Astrocyte (in vitro differentiated cells and primary cell): ENCODE results near the gene MED13L. TPM values are rescaled to one million over a fixed set of nuclear protein-coding genes. Genes with fewer than 3 reads are reported as not detected.

ENCODE experiments used
- DNase-seq: peaks from one replicate; pipeline ENCODE4 v3.0.0-alpha.2; 2010; ENCODE audit warnings: low read depth
- FAIRE-seq: peaks from 2 replicates; lab custom pipeline; 2011; peaks lifted over from hg19 to GRCh38; lab: Jason Lieb, UNC
- H2AFZ ChIP-seq: 2 replicates; pipeline ENCODE4 v1.6.0; 2012; ENCODE audit warnings: low read depth, low read length, inconsistent platforms
- H3K27ac ChIP-seq: 2 replicates; pipeline ENCODE4 v1.5.1; 2011; ENCODE audit warnings: low read depth, low read length, inconsistent platforms
- H3K27me3 ChIP-seq: 2 replicates; pipeline ENCODE4 v1.6.0; 2011; ENCODE audit warnings: low read length, inconsistent platforms; ENCODE audit not compliant: insufficient read depth
- H3K36me3 ChIP-seq: 2 replicates; pipeline ENCODE4 v1.5.1; 2011; ENCODE audit warnings: low read length, inconsistent platforms; ENCODE audit not compliant: insufficient read depth
- H3K4me1 ChIP-seq: 2 replicates; pipeline ENCODE4 v1.5.1; 2011; ENCODE audit warnings: low read length, inconsistent platforms; ENCODE audit not compliant: insufficient read depth
- H3K4me2 ChIP-seq: 2 replicates; pipeline ENCODE4 v1.6.0; 2012; ENCODE audit warnings: low read length, inconsistent platforms
- H3K4me3 ChIP-seq: 2 replicates; pipeline ENCODE4 v1.5.1; 2011; ENCODE audit warnings: low read depth, mild to moderate bottlenecking, low read length, inconsistent platforms; ENCODE audit not compliant: insufficient read depth
- H3K79me2 ChIP-seq: 2 replicates; pipeline ENCODE4 v1.6.0; 2012; ENCODE audit warnings: mild to moderate bottlenecking, low read length, inconsistent platforms; ENCODE audit not compliant: insufficient read depth
- H3K9ac ChIP-seq: 2 replicates; pipeline ENCODE4 v1.6.0; 2012; ENCODE audit warnings: mild to moderate bottlenecking, low read length, inconsistent platforms
- H3K9me3 ChIP-seq: 2 replicates; pipeline ENCODE4 v1.5.1; 2012; ENCODE audit warnings: low read depth, mild to moderate bottlenecking, low read length, inconsistent platforms; ENCODE audit not compliant: insufficient read depth
- H4K20me1 ChIP-seq: 2 replicates; pipeline ENCODE4 v1.6.0; 2012; ENCODE audit warnings: low read length, inconsistent platforms; ENCODE audit not compliant: insufficient read depth
- H3K27ac Mint-ChIP-seq: one replicate; pipeline ENCODE4 v1.8.0; 2021; ENCODE audit warnings: mild to moderate bottlenecking, mixed read lengths; ENCODE audit not compliant: unreplicated experiment
- H3K27me3 Mint-ChIP-seq: one replicate; pipeline ENCODE4 v1.8.0; 2021; ENCODE audit warnings: low read depth, mixed read lengths; ENCODE audit not compliant: unreplicated experiment
- H3K36me3 Mint-ChIP-seq: one replicate; pipeline ENCODE4 v1.8.0; 2021; ENCODE audit warnings: low read depth, mixed read lengths; ENCODE audit not compliant: unreplicated experiment
- H3K4me1 Mint-ChIP-seq: one replicate; pipeline ENCODE4 v1.8.0; 2021; ENCODE audit warnings: low read depth, mixed read lengths; ENCODE audit not compliant: unreplicated experiment
- H3K4me3 Mint-ChIP-seq: one replicate; pipeline ENCODE4 v1.8.0; 2021; ENCODE audit warnings: mild to moderate bottlenecking, moderate library complexity, mixed read lengths; ENCODE audit not compliant: unreplicated experiment
- H3K9me3 Mint-ChIP-seq: one replicate; pipeline ENCODE4 v1.8.0; 2021; ENCODE audit warnings: mild to moderate bottlenecking, mixed read lengths; ENCODE audit not compliant: unreplicated experiment
- EZH2 ChIP-seq: IDR thresholded peaks from 2 replicates; pipeline ENCODE4 v1.6.1; 2012; ENCODE audit warnings: mild to moderate bottlenecking, low read length, inconsistent platforms; ENCODE audit not compliant: insufficient read depth
- total RNA-seq: library from RNA; stranded (reverse); gene quantifications from 2 replicates; pipeline ENCODE4 v1.2.1, GENCODE V29; 2021
- TF ChIP-seq, protein P1 (sequence below): IDR thresholded peaks from 2 replicates; pipeline ENCODE4 v1.5.1; 2011; ENCODE audit warnings: low read depth, mild to moderate bottlenecking, inconsistent platforms, low read length, moderate library complexity; ENCODE audit not compliant: insufficient read depth

The MED13L gene
- total RNA-seq, 1 donor from 2014 or later = 153 TPM

DNA sequence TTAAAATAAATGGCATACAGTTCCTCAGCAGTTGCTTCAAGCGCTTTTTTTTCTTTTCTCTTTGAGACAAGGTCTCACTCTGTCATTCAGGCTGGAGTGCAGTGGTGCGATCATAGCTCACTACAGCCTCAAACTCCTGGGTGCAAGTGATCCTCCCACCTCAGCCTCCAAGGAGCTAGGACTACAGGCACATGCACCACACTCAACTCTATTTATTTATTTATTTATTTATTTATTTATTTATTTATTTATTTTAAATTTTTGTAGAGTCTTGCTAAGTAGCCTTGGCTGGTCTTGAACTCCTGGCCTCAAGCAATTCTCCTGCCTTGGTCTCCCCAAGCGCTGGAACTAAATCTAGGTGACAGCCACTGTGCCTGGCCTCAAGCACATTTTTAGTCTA, 132.0 kb downstream of the MED13L start:
- Histone ChIP-seq H3K36me3 (no peaks in the 10 kb centered on the region), H3K79me2 (peaks cover 92% of the 10 kb centered on the region), H4K20me1 (peaks cover 81% of the 10 kb centered on the region), H3K27me3 (no peaks in the 10 kb centered on the region), H3K9ac (no peak overlapping the region), H3K27ac (no peak overlapping the region), H2AFZ (no peak overlapping the region), H3K4me1 (peaks cover 43% of the 10 kb centered on the region), H3K4me2 (no peak overlapping the region), H3K9me3 (no peaks in the 10 kb centered on the region), H3K4me3 (no peak overlapping the region)
- Mint-ChIP-seq H3K27ac (no peak overlapping the region), H3K9me3 (no peaks in the 10 kb centered on the region), H3K27me3 (no peaks in the 10 kb centered on the region), H3K4me1 (peaks cover 50% of the 10 kb centered on the region), H3K36me3 (peaks cover 6% of the 10 kb centered on the region), H3K4me3 (no peak overlapping the region)
- TF ChIP-seq EZH2 = no peak
- TF ChIP-seq, protein P1, sequence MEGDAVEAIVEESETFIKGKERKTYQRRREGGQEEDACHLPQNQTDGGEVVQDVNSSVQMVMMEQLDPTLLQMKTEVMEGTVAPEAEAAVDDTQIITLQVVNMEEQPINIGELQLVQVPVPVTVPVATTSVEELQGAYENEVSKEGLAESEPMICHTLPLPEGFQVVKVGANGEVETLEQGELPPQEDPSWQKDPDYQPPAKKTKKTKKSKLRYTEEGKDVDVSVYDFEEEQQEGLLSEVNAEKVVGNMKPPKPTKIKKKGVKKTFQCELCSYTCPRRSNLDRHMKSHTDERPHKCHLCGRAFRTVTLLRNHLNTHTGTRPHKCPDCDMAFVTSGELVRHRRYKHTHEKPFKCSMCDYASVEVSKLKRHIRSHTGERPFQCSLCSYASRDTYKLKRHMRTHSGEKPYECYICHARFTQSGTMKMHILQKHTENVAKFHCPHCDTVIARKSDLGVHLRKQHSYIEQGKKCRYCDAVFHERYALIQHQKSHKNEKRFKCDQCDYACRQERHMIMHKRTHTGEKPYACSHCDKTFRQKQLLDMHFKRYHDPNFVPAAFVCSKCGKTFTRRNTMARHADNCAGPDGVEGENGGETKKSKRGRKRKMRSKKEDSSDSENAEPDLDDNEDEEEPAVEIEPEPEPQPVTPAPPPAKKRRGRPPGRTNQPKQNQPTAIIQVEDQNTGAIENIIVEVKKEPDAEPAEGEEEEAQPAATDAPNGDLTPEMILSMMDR = no peak
- FAIRE-seq (no peak), DNase-seq (no peak)

DNA sequence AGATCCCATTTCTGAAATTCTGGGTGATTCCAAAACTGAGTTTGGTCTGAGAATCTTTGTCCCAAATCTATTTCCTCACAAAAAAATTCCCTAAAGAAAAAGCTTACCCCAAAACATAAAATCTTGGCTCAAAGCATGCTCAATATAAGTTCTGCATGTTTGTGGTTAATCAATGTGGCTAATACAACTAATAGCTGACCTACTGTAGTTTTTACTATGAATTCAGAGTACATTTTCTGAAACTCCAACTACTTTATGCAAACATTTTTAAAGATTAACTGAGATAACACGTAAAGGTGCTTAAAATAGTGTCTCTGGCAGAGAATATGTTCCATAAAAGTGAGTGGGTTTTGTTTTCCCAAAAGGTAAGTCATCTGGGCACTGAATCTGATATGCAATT, 133.1 kb downstream of the MED13L start:
- Mint-ChIP-seq H3K27ac (peak overlapping the region; percentile 79), H3K9me3 (no peaks in the 10 kb centered on the region), H3K27me3 (no peaks in the 10 kb centered on the region), H3K36me3 (peaks cover 6% of the 10 kb centered on the region), H3K4me1 (peaks cover 44% of the 10 kb centered on the region), H3K4me3 (peak overlapping the region; percentile 41)
- DNase-seq = no peak
- no peak for FAIRE-seq
- peak overlapping the region; percentile 55 for H3K9ac ChIP-seq
- TF ChIP-seq EZH2 = no peak
- TF ChIP-seq, protein P1 = no peak
- peaks cover 92% of the 10 kb centered on the region for H3K79me2 ChIP-seq
- no peaks in the 10 kb centered on the region for H3K27me3 ChIP-seq
- H2AFZ ChIP-seq = no peak overlapping the region
- peak overlapping the region; percentile 80 for H3K4me2 ChIP-seq
- peak overlapping the region; percentile 74 for H3K27ac ChIP-seq
- peaks cover 34% of the 10 kb centered on the region for H3K4me1 ChIP-seq
- H3K4me3 ChIP-seq = no peak overlapping the region
- H4K20me1 ChIP-seq = peaks cover 84% of the 10 kb centered on the region
- no peaks in the 10 kb centered on the region for H3K9me3 ChIP-seq
- H3K36me3 ChIP-seq = no peaks in the 10 kb centered on the region

DNA sequence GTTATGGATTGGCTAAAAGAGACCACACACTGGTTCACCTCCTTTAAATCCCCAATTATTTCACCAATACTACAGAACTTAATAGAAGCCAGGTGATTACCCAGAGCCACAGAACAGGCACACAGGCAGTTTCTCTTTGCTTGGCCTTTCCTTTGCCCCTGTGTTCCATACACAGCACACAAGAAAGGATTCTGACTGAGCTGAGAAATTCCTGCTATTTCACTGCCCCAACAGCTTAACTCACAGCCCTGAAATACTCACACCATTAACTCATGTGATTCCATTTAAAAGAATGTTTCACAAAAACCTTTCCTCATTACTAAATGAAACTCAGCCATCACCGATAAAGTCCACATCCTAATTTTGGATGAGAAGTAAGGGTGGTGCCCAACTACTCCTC, 133.6 kb downstream of the MED13L start:
- DNase-seq = peak; percentile 84
- H3K4me1 Mint-ChIP-seq = peaks cover 43% of the 10 kb centered on the region
- Histone ChIP-seq H3K27ac (peak overlapping the region; percentile 74), H2AFZ (no peak overlapping the region), H3K4me3 (no peak overlapping the region), H4K20me1 (peaks cover 84% of the 10 kb centered on the region), H3K4me1 (peaks cover 36% of the 10 kb centered on the region), H3K4me2 (peak overlapping the region; percentile 80), H3K9ac (peak overlapping the region; percentile 55), H3K36me3 (no peaks in the 10 kb centered on the region), H3K9me3 (no peaks in the 10 kb centered on the region), H3K79me2 (peaks cover 92% of the 10 kb centered on the region), H3K27me3 (no peaks in the 10 kb centered on the region)
- peaks cover 6% of the 10 kb centered on the region for H3K36me3 Mint-ChIP-seq
- TF ChIP-seq, protein P1 = no peak
- no peaks in the 10 kb centered on the region for H3K27me3 Mint-ChIP-seq
- peak overlapping the region; percentile 79 for H3K27ac Mint-ChIP-seq
- H3K9me3 Mint-ChIP-seq = no peaks in the 10 kb centered on the region
- H3K4me3 Mint-ChIP-seq = peak overlapping the region; percentile 55
- no peak for FAIRE-seq
